Tibial nerve (tissue), 4 donors: Measurements from ENCODE around the gene RBP2.

Source experiments
- CTCF ChIP-seq, 5 experiments: fragments of 200-600 bp in 3 of 5; fragments of 450-650 bp in 2 of 5; sonication (generic) in 3 of 5; IDR thresholded peaks; one replicate each; pipeline ENCODE4 v1.5.1; 2016 to 2019; ENCODE audit warnings: antibody characterized with exemption in 5 of 5, mild to moderate bottlenecking in 3 of 5, moderate library complexity in 2 of 5
- EP300 ChIP-seq, 2 donors: sonication (generic); formaldehyde crosslinking; IDR thresholded peaks; one replicate each; pipeline ENCODE4 v1.6.1; 2017; ENCODE audit warnings: antibody characterized with exemption in 2 of 2, mild to moderate bottlenecking in 1 of 2
- POLR2A ChIP-seq, 2 donors: fragments of 450-650 bp; IDR thresholded peaks; one replicate each; pipeline ENCODE4 v1.6.1; 2017; ENCODE audit warnings: antibody characterized with exemption in 2 of 2, mild to moderate bottlenecking in 2 of 2, moderate library complexity in 2 of 2

- TF ChIP-seq CTCF (IDR thresholded peaks at IDR 0.05) (no peak), POLR2A (IDR thresholded peaks at IDR 0.05) (no peak), EP300 (IDR thresholded peaks at IDR 0.05) (no peak)
Observed at GRCh38 chr3:139444446-139444845, 31.9 kb downstream of the RBP2 start.
